ENCODE measurements around the gene GREM2.

GRCh38 chr1:240553351-240553750, 58.6 kb downstream of the GREM2 start:
- TF ChIP-seq CTCF (IDR thresholded peaks at IDR 0.05) (no peak), POLR2A (IDR thresholded peaks at IDR 0.05) (no peak)
